ENCODE results near the gene BLVRB. TPM values are rescaled to one million over a fixed set of nuclear protein-coding genes. Genes with fewer than 3 reads are reported as not detected.
A peak's percentile ranks its signal among the peaks of the same experiment; 100 is the strongest.

Gene BLVRB
- total RNA-seq (2013; cell fraction: nucleolus; rRNA removed) = 4.3 and 4.8 TPM in 2 replicates
- total RNA-seq (2014; rRNA removed) (47.5 and 48.3 TPM in 2 replicates), total RNA-seq (2014; rRNA removed; fragmentation: Illumina TruSeq; extraction: Trizol) (21.2 and 21.7 TPM in 2 replicates), total RNA-seq (2021) (30.0 and 31.6 TPM in 2 replicates), polyA plus RNA-seq (2011; rRNA removed) (10.9 and 23.9 TPM in 2 replicates), polyA plus RNA-seq (2014; fragmentation: Illumina TruSeq; extraction: Trizol) (2.5 and 11.3 TPM in 2 replicates), polyA plus RNA-seq (2014; fragmentation: Nextera tagmentation; extraction: Ambion mirVana) (10 to 100 TPM in 1 of 2 experiments, 1 to 10 TPM in 1; 6.3 to 16.3 TPM), polyA plus RNA-seq (2014; rRNA removed) (53.3 and 58.1 TPM in 2 replicates), polyA plus RNA-seq (2016; fragmentation: Nextera tagmentation; extraction: Ambion mirVana) (10 to 100 TPM; 38.9 to 42.7 TPM), polyA minus RNA-seq (2011; rRNA and poly(A)+ RNA removed) (14.0 and 17.2 TPM in 2 replicates), Bru-seq, nascent RNA (percentile 50 among the genes with signal in this experiment), BruChase-seq, experiment 1, labeled RNA remaining after a 6-hour chase (percentile 43 among the genes with signal in this experiment), BruChase-seq, experiment 2, labeled RNA remaining after a 2-hour chase (percentile 41 among the genes with signal in this experiment)
- 11.0 TPM for polyA plus RNA-seq (2011; ENCODE audit: low read depth)
- 56.6 and 61.9 TPM in 2 replicates for polyA plus RNA-seq (2011; cell fraction: cytosol; rRNA removed)
- polyA plus RNA-seq (2011; cell fraction: nucleus; rRNA removed) = 23.4 and 36.2 TPM in 2 replicates
- 30.3 and 49.5 TPM in 2 replicates for polyA plus RNA-seq (2012)
- polyA minus RNA-seq (2011; cell fraction: cytosol; rRNA and poly(A)+ RNA removed) = 44.1 and 48.3 TPM in 2 replicates
- 5.6 and 10.3 TPM in 2 replicates for polyA minus RNA-seq (2011; cell fraction: nucleus; rRNA and poly(A)+ RNA removed)
- long read RNA-seq, experiment 1, transcript BLVRB-201 (5 exons, 873 nt) = major isoform, 8 of 12 reads
- long read RNA-seq, experiment 1, partial matches to known transcripts = 1 of 12 reads
- long read RNA-seq, experiment 1, other reads (novel, unspliced or antisense) = 3 of 12 reads
- long read RNA-seq, experiment 2, transcript BLVRB-201 (5 exons, 873 nt) = major isoform, 12 of 13 reads
- long read RNA-seq, experiment 2, partial matches to known transcripts = 0 of 13 reads
- long read RNA-seq, experiment 2, other reads (novel, unspliced or antisense) = 1 of 13 reads

GRCh38 chr19:40465557-40466218 lies at the start of gene BLVRB:
Gene BLVRB, minus strand, starts transcription at chr19:40465745. Its CDS starts 57 bp downstream, at chr19:40465688.
- FAIRE-seq (peak; percentile 99), ATAC-seq (peak; percentile 89), DNase-seq (ENCODE audit: low read depth, low spot score) (peak; percentile 96)
- SMC1A ChIA-PET (ENCODE audit: uncharacterized antibody, unreplicated experiment) = interaction anchor here (0.7 to 3.4 kb wide), 12 partner anchors 22 to 161 kb away, joined by 3 to 18 read pairs (median 3); partner anchors contain the start of gene SERTAD3
- Histone ChIP-seq H4K20me1 (ENCODE audit: control insufficient read depth, insufficient read depth) (no peaks in the 10 kb centered on the region), H3K27me3 (replicated peaks in 1 of 2; ENCODE audit: control insufficient read depth in 2 of 2, insufficient read depth in 2 of 2, low read length in 1 of 2) (peaks cover 0 to 2% of the 10 kb centered on the region in 2 experiments; a peak in 3 of 4 replicates), H3K4me1 (ENCODE audit: control insufficient read depth, insufficient read depth, low read length) (peaks cover 31% of the 10 kb centered on the region), H3K9ac (ENCODE audit: control insufficient read depth, insufficient read depth, low read length) (peak within 1 kb of the TSS; percentile 81), H3K4me2 (ENCODE audit: control insufficient read depth, insufficient read depth) (peak within 1 kb of the TSS; percentile 82), H3K4me3 (peak within 1 kb of the TSS; percentile 66), H3K27ac (ENCODE audit: control insufficient read depth, insufficient read depth) (peak within 1 kb of the TSS; percentile 61), H3K9me3 (replicated peaks; ENCODE audit: control insufficient read depth, insufficient read depth, low read length) (no peaks in the 10 kb centered on the region), H3K36me3 (ENCODE audit: control insufficient read depth in 2 of 2, insufficient read depth in 2 of 2, low read length in 1 of 2) (no peaks in the 10 kb centered on the region), H3K79me2 (ENCODE audit: control insufficient read depth, insufficient read depth, low read length) (no peaks in the 10 kb centered on the region), H2AFZ (ENCODE audit: control insufficient read depth, low read depth, low read length) (peak within 1 kb of the TSS; percentile 95)
- whole genome bisulfite sequencing (ENCODE audit: insufficient coverage, insufficient replicate concordance, low lambda C conversion rate, missing lambda C conversion rate) = 1% methylated on average over 52 of the region's 54 CpGs
- in situ Hi-C loops (cut with MboI) (no loop called here), intact Hi-C loops (cut with micrococcal nuclease; ENCODE audit: unreplicated experiment) (loop anchor here (2.0 kb wide), 1 partner anchor 133 kb away; no protein-coding TSS in a partner anchor)
- CTCF ChIA-PET = interaction anchor here (0.6 to 4.7 kb wide), 18 partner anchors 11 to 169 kb away, joined by 3 to 67 read pairs (median 5); partner anchors contain the start of gene SERTAD1
- RAD21 ChIA-PET (ENCODE audit: unreplicated experiment) = interaction anchor here (0.6 to 4.6 kb wide), 20 partner anchors 12 to 276 kb away, joined by 3 to 26 read pairs (median 4); partner anchors contain the start of genes C19orf47, PLD3 and SERTAD1
- POLR2A ChIA-PET = interaction anchor here (0.5 to 1.9 kb wide), 12 partner anchors 9 to 512 kb away, joined by 3 to 15 read pairs (median 5); partner anchors contain the start of gene SERTAD1
- no TSS peak for BruUV-seq (replicated peaks)
- TF ChIP-seq SIX5 (IDR thresholded peaks at IDR 0.05; ENCODE audit: low read depth, low read length, severe bottlenecking) (no peak), CEBPZ (IDR thresholded peaks at IDR 0.05; ENCODE audit: low read depth, low read length) (no peak), NFYA (IDR thresholded peaks at IDR 0.05; ENCODE audit: borderline replicate concordance, low read depth, low read length) (no peak), ZNF592 (IDR thresholded peaks at IDR 0.05) (no peak), ATF7 (IDR thresholded peaks at IDR 0.05; ENCODE audit: low read depth) (no peak), SREBF2 (IDR thresholded peaks at IDR 0.05; ENCODE audit: low read length) (no peak), MEF2B (IDR thresholded peaks at IDR 0.05; ENCODE audit: partially characterized antibody, poor library complexity, severe bottlenecking) (no peak), RB1 (IDR thresholded peaks at IDR 0.05; ENCODE audit: borderline replicate concordance) (peak; percentile 73; the same call in 1 of the 2 replicates), PAX8 (IDR thresholded peaks at IDR 0.05) (no peak), ZNF207 (IDR thresholded peaks at IDR 0.05; ENCODE audit: borderline replicate concordance) (0 out of 2 replicates have a peak, but pooled peaks have one; percentile 10)

All from GM12878 (cell line).